GM21576 (cell line): ENCODE data around the gene PNMA6F.
A peak's percentile ranks its signal among the peaks of the same experiment; 100 is the strongest.

Experiments used
- ATAC-seq: cut with Tn5 transposase; IDR thresholded peaks from one replicate; pipeline ENCODE4 v1.9.1; 2021; ENCODE audit warnings: mild to moderate bottlenecking, moderate library complexity; ENCODE audit not compliant: unreplicated experiment

PNMA6F gene

DNA sequence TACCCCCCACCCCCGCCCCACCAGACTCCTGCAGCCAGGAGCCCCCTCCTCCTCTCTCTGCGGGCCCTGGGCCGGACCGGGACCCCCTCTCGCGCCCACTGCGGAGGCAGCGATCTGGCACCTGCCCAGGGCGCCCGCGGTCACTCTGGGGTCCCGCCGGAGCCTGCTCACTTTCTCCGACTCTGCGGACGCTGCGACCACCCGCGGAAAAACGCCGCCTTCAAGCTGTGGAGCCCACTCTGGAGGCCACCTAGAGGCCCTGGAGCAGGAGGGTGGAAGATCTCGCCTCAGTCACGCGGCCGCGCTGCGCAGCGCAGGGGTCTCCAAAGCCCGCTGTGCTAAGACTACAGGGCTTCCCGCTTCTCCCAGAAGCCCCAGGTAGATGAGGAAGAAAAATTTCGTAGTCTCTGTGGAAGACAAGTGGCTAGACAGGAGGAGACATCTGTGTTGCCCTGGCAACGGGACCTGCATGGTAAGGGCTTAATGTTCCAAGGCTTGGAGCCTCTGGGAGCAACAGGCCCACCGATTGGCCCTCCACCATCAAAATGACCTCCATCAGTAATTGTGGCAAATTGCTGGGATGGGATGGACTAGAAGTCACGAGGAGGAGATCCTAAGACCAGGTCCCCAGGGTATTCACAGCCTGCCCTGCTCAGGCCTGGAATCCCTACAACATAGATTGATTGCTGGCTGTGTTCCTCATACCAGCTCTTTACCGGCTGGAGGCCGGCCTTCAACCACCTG lies at the start of gene PNMA6F:
TSS of gene PNMA6F (minus strand) at position 387 of the 744 bp plus-strand sequence. CDS start 1,093 bp downstream, outside the sequence.
- no peak for ATAC-seq

DNA sequence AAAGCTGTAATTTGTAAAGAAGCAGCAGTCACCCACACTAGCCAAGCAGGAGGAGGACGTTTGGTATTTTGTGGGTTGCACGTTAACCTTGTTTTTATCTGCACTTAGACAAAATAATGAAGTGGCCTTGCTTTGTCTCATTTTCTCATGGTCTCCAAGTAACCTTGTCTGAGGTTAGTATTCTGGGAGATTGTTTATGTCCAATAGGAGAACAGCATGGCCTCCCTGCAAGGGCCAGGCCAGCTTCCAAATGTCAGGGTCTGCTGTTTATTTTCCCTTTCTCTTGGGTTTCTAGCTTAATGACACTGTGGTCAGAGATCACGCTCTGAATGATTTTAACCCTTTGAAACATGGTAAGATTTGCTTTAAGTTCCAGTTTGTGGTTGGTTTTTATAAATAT lies 49.7 kb upstream of the PNMA6F start:
- ATAC-seq: no peak

DNA sequence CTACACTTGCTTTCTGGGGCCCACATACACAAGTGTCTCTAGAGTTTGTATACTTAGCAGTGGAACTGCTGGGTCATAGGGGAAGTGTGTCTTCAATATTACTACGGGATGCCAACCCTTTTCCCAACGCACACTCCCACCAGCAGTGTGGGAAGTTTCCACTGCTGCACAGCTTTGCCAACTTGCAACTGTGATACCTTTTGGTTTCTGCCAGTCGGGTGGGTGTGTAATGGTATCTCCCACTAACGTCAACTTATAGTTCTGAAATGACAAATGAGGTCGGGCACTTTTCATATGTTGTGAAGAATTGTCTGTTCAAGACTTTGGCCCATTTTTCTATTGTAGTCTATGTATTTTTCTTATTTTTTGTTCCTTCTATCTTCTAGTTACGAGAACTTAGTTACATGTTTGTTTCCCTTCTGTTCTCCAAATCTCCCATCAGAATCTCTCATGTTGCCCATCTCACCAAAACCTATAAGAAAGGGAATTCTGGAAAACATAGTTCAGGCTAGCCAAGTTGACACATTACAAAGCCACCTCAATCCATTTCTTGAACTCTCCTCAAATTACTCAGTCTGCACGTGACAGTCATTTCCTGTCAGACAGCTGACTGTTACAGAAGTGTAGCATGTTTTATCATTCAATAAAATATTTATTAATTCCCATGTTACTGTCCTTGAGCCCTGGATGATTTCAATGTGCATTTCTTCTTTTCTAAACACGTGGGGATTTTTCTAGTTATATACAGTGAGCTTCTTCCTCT lies 48.9 kb upstream of the PNMA6F start:
- ATAC-seq: no peak

DNA sequence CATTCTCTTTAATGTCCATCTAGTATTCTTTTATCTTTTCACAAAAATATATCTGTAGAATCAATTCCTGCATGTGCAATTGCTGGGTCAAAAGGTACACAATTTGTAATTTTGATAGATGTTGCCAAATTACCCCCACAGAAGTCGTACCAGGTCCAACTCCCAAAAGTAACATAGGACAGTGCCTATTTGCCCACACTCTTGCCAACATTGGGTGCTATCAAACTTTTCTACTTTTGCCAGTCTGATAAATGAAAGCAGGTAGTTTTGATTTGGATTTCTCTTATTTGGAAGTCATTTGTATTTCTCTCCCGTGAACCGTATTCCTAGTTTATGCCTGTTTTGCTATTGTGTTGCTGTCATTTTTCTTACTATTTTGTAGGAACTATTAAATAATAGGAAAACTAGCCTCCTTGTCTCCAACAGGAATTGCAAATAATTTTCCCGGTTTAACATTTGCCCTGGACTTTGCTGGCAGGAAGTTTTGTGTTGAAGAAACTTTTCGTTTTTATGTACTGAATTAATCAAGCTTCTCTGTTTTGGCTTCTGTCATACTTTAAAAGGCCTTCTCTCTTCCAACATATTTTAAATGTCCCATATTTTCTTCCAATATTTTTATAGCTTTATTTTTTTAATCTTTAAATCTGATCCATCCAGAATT lies 45.4 kb upstream of the PNMA6F start:
- ATAC-seq: no peak

GRCh38 chrX:153366119-153366518 lies 44.6 kb upstream of the PNMA6F start:
- ATAC-seq: no peak

- ATAC-seq: peak; percentile 60
Observed at GRCh38 chrX:153365670-153366069, 44.1 kb upstream of the PNMA6F start.

- ATAC-seq: no peak
Observed at GRCh38 chrX:153361781-153362397, 40.3 kb upstream of the PNMA6F start.

DNA sequence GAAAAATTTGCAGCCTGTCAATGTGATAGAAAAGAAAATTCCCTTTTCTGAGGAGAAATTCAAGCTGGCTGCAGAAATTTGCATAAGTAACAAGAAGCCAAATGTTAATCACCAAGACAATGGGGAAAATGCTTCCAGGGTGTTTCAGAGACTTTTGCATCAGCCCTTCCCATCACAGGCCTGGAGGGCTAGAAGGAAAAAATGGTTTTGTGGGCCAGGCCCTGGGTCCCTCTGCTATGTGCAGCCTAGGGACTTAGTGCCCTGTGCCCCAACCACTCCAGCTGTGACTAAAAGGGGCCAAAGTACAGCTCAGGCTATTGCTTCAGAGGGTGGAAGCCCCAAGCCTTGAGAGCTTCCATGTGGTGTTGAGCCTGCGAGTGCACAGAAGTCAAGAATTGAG lies 36.3 kb upstream of the PNMA6F start:
- no peak for ATAC-seq

- ATAC-seq: no peak
Observed at GRCh38 chrX:153353416-153353815, 31.8 kb upstream of the PNMA6F start.

DNA sequence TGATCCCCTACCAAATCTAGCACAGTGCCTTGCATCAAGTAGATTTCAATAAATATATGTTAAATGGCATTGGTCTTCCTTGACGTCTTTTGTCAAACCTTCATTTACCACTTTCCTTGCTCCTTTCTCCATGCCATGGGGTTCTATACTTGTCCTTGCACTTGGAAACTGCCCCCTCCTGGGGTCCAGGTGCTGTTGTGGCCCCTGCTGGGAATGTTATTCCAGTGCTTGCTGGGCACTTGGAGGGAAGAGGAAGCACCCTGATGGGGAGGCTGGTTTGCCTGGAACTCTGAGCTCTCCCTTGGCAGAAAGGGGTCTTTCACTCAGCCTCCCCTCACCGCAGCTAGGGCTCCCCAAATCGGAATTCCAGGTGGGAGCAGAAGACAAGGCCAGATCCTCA lies 31.3 kb upstream of the PNMA6F start:
- no peak for ATAC-seq

- ATAC-seq: no peak
Observed at GRCh38 chrX:153351981-153352380, 30.4 kb upstream of the PNMA6F start.

DNA sequence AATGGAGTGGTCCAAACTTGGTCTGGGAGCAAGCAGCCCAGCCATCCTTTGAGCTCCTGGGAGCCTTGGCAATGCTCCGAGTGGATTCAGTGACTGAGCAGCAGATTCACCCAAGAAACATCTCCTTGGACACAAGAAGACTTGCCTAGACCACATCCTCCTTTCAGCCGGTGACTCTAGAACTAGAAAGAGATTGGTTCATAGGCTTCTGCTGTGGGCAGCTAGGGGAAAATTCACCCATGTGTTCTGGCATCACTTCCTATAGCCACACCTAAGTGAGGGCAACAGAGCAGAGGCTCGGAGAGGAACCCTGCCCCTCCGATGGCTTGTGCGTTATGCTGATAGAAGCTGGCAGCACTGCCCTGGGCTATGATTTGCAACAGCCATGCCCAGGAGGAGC lies 28.4 kb upstream of the PNMA6F start:
- no peak for ATAC-seq

GRCh38 chrX:153348421-153348820 lies 26.9 kb upstream of the PNMA6F start:
- no peak for ATAC-seq

DNA sequence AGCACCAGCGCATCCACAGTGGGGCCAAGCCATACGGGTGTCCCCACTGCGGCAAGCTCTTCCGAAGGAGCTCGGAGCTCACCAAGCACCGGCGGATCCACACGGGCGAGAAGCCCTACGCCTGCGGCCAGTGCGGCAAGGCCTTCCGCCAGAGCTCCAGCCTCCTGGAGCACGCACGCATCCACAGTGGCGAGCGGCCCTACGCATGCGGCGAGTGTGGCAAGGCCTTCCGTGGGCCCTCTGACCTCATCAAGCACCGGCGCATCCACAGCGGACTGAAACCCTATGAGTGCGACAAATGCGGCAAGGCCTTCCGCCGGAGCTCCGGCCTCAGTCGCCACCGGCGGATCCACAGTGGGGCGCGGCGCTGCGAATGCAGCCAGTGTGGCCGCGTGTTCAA lies 26.0 kb upstream of the PNMA6F start:
- no peak for ATAC-seq

GRCh38 chrX:153343674-153344073 lies 22.1 kb upstream of the PNMA6F start:
- ATAC-seq: no peak

DNA sequence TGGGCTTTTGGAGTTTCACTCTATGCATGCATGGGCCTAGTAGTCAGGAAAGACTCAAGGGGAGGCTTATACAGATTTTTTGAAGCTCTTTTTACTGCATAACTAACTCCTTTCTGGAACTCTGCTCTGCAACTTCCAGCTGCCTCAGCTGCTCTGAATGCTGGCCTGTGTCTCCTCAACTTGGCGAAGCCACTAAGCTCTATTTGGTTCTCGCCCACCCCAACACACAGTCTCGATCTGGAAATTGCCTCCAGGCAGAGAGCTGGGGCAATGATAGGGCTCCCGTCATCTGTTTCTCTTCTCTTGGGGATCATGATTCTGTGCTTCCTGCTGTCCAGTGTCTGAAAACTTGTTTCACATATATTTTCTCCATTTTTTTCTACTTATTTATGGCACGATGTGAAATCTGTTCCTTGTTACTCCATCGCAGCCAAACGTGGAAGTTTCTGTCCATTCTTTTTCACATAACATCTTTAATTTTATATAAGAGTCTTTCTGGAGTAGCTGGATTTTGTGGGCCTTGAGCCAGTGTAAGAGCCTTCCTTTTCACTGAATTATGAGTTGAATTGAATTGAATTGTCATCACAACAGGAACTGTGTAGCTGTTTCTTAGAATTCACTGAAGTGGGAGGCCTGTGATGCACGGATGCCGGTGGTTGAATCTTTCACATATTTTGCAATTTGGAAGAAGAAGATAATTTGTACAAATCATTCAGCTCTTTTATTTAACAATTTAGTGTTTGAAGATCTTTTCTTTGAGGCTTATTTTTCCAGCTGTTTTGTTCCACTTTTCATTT lies 21.4 kb upstream of the PNMA6F start:
- ATAC-seq: no peak

DNA sequence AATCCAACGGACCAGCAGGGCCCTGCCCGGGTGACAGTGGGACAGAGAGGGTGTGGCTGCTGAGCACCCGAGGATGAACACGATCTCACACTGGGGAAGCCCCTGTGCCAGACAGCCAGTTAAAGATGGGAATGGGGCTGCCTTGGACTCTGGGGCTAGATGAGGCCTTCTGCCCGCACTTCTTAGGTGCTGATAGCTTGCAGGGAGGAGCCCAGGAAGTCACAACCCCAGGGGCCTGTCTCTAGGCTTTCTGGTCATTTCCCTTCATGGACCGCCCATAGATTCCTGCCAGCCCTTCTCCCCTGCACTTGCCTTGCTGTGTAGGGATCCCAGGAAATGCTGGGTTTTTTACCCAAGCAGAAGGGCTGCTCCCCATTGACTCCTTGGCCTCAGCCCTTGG lies 18.5 kb upstream of the PNMA6F start:
- no peak for ATAC-seq

DNA sequence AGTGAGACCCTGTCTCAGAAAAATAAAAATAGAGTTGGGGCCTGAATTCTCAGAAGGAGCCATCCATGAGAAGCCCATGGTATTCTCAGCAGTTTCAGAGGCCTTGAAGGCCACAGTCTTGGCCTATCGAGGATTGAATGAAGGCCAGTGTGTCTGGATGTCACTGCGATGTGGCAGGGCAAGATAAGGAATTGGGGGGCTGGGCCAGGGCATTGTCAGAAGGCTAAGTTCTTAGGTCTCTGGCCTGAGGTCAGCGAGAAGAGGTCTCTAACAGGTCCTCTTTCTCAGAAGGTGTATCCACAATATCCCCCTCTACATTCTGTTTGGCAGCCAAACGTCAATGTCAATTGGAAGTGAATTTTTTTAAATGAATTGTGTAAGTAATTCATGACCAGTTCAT lies 18.1 kb upstream of the PNMA6F start:
- ATAC-seq: no peak

DNA sequence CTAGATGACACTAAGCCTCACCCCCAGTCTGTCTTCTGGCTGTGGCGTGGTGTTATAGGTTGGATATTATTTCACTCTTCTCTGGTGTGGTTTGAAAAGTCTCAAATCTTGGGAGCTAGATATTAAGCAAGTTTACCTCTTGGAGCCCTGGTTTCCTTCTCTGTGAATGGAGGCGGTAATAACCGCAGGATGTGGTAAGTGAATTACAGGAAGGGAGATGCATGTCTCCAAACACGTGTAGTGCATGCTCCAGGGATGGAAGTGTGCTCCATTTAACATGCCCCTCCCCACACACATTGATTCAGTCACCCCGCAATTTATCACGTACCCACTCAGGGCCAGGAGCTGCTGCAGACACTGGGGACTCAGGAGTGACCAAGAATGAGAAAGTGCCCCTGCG lies 17.3 kb upstream of the PNMA6F start:
- no peak for ATAC-seq

GRCh38 chrX:153336988-153337387 lies 15.4 kb upstream of the PNMA6F start:
- ATAC-seq: no peak
